ENCODE data around the gene KRT36. TPM values are rescaled to one million over a fixed set of nuclear protein-coding genes. Genes with fewer than 3 reads are reported as not detected.

Gene KRT36
- total and polyA plus RNA-seq, 4 donors: 0.02 TPM; not detected in 3

DNA sequence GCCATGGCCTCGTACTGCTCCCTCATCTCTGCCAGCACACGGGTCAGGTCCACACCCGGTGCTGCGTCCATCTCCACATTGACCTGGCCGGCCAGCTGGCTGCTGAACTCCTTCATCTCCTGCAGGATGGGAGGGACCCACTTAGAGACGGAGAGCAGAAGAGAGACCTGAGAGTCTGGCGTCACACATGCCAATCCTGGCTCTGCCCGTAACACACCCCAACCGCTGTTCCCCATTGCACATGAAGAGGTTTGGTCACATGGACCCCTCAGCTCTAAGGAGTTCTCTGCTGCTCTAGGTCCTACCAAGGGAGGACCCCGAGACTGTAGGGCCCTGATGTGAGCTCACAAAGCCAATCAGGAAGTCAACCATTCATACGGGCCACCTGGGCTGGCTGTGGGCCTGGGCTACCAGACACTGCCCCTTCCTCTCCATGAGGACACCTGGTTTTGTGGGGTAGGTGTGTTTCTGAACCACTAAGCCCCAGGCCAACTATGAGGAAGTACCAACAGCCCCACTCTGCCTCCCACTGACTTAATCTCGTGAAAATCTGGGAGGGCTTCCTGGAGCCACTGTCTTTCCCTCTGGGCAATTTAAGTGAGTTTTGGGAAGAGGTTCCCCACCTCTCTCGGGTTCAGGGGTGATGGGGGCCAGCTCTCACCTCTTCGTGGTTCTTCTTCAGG is 26.6 kb upstream of the KRT36 start:
- Histone ChIP-seq H3K9me3 (ENCODE audit: control insufficient read depth in 4 of 4, insufficient read depth in 3 of 4, low read length in 3 of 4) (peaks cover 0 to 2% (median 0%) of the 10 kb centered on the region in 4 donors), H3K4me1 (ENCODE audit: control insufficient read depth in 5 of 5, insufficient read depth in 5 of 5, low read length in 5 of 5) (peaks cover 0 to 19% (median 0%) of the 10 kb centered on the region in 5 donors), H3K9ac (ENCODE audit: insufficient read depth in 1 of 2, low read length in 2 of 2) (no peak overlapping the region), H3K36me3 (ENCODE audit: control insufficient read depth in 4 of 4, insufficient read depth in 4 of 4, low read length in 4 of 4) (no peaks in the 10 kb centered on the region), H3K27me3 (ENCODE audit: control insufficient read depth in 3 of 3, insufficient read depth in 3 of 3, low read length in 2 of 3) (no peaks in the 10 kb centered on the region), H3K4me3 (no peak overlapping the region), H3K27ac (ENCODE audit: low read depth in 1 of 2, low read length in 1 of 2) (no peak overlapping the region)
- WGBS, 2 donors: 73 to 84% methylated on average over 14 of the region's 14 CpGs
- DNase-seq: no peak
- TF ChIP-seq, protein P1, sequence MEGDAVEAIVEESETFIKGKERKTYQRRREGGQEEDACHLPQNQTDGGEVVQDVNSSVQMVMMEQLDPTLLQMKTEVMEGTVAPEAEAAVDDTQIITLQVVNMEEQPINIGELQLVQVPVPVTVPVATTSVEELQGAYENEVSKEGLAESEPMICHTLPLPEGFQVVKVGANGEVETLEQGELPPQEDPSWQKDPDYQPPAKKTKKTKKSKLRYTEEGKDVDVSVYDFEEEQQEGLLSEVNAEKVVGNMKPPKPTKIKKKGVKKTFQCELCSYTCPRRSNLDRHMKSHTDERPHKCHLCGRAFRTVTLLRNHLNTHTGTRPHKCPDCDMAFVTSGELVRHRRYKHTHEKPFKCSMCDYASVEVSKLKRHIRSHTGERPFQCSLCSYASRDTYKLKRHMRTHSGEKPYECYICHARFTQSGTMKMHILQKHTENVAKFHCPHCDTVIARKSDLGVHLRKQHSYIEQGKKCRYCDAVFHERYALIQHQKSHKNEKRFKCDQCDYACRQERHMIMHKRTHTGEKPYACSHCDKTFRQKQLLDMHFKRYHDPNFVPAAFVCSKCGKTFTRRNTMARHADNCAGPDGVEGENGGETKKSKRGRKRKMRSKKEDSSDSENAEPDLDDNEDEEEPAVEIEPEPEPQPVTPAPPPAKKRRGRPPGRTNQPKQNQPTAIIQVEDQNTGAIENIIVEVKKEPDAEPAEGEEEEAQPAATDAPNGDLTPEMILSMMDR (IDR thresholded peaks at IDR 0.05; ENCODE audit: control extremely low read depth, extremely low read depth): no peak
- no peak for ATAC-seq (ENCODE audit: insufficient read depth, low FRiP score)

DNA sequence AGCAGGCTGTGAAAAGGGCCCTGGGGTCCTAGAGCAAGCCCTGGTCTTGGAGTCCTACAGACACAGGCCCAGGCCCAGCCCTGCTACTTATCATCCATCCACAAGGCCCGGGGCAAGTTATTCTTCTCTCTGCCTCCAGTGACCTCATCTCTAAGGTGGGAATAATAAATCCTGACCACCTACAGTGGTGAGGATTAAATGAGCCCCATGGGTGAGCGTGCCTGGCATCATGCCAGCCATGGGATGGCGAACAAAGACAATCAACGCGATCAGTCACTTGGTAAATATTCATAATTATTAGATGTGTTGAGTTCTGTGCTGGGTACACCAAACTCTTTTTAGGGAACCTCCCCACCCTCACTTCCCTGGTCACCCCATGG is 23.4 kb upstream of the KRT36 start:
- WGBS, 2 donors: 80 to 85% methylated on average over 5 of the region's 5 CpGs
- DNase-seq (no peak), ATAC-seq (ENCODE audit: insufficient read depth, low FRiP score) (no peak)
- TF ChIP-seq, protein P1 (IDR thresholded peaks at IDR 0.05; ENCODE audit: control extremely low read depth, extremely low read depth): no peak
- Histone ChIP-seq H3K4me3 (no peak overlapping the region), H3K4me1 (ENCODE audit: control insufficient read depth in 5 of 5, insufficient read depth in 5 of 5, low read length in 5 of 5) (peaks cover 0 to 12% (median 0%) of the 10 kb centered on the region in 5 donors), H3K9me3 (ENCODE audit: control insufficient read depth in 4 of 4, insufficient read depth in 3 of 4, low read length in 3 of 4) (peaks cover 0 to 2% (median 0%) of the 10 kb centered on the region in 4 donors), H3K27ac (ENCODE audit: low read depth in 1 of 2, low read length in 1 of 2) (no peak overlapping the region), H3K9ac (ENCODE audit: insufficient read depth in 1 of 2, low read length in 2 of 2) (no peak overlapping the region), H3K36me3 (ENCODE audit: control insufficient read depth in 4 of 4, insufficient read depth in 4 of 4, low read length in 4 of 4) (no peaks in the 10 kb centered on the region), H3K27me3 (ENCODE audit: control insufficient read depth in 3 of 3, insufficient read depth in 3 of 3, low read length in 2 of 3) (no peaks in the 10 kb centered on the region)

DNA sequence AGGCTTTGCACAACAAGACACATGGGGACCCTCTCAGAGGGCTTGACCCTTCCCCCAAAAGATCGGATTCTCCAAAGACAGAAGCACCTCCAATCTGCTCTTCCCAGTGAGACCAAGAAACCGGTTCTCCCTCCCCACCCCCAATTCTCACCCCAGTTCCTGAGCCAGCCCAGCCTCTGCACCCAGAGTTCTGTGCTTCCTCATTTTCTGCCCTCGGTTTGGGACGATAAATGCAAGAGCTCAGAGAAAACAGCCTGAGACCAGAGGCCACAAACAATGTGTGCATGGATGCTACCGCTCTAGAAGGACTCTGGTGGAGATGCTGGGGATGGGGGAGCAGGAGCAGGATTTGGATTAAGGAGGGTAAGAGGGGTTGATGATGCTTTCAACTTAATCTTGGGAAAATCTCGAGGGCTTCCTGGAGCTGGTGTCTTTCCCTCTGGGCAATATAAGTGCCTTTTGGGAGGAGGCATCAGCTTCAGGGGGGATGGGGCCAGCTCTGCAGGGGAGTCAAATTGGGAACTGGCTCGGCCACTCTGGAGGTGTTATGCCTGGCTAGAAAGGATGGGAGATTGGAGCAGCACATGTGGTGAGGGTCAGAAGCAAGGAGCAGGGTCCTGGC is 22.9 kb upstream of the KRT36 start:
- Histone ChIP-seq H3K9me3 (ENCODE audit: control insufficient read depth in 4 of 4, insufficient read depth in 3 of 4, low read length in 3 of 4) (peaks cover 0 to 2% (median 0%) of the 10 kb centered on the region in 4 donors), H3K4me3 (no peak overlapping the region)
- TF ChIP-seq, protein P1 (IDR thresholded peaks at IDR 0.05; ENCODE audit: control extremely low read depth, extremely low read depth): no peak

More for the DNA sequence above, 22.9 kb upstream of the KRT36 start:
- no peak overlapping the region for H3K27ac ChIP-seq (ENCODE audit: low read depth in 1 of 2, low read length in 1 of 2)
- DNase-seq: no peak
- WGBS, 2 donors: 36 to 51% methylated on average over 7 of the region's 7 CpGs
- ATAC-seq (ENCODE audit: insufficient read depth, low FRiP score): no peak
- H3K36me3 ChIP-seq (ENCODE audit: control insufficient read depth in 4 of 4, insufficient read depth in 4 of 4, low read length in 4 of 4): no peaks in the 10 kb centered on the region
- H3K27me3 ChIP-seq (ENCODE audit: control insufficient read depth in 3 of 3, insufficient read depth in 3 of 3, low read length in 2 of 3): no peaks in the 10 kb centered on the region
- peaks cover 0 to 12% (median 0%) of the 10 kb centered on the region in 5 donors for H3K4me1 ChIP-seq (ENCODE audit: control insufficient read depth in 5 of 5, insufficient read depth in 5 of 5, low read length in 5 of 5)
- H3K9ac ChIP-seq (ENCODE audit: insufficient read depth in 1 of 2, low read length in 2 of 2): no peak overlapping the region
